Subcutaneous abdominal adipose tissue (tissue), 5 donors: ENCODE measurements around the gene PDCD5.
"Not testable (repeated sequence)": the region's sequence is repeated elsewhere in the genome, so short reads cannot be mapped to it uniquely, and the experiment has no call there.

Source experiments
- H3K27ac ChIP-seq: one replicate; pipeline ENCODE4 v1.7.0; 2013; ENCODE audit warnings: low read depth, mild to moderate bottlenecking, inconsistent platforms, low read length, moderate library complexity
- H3K27me3 ChIP-seq, 5 donors: one replicate each; pipeline ENCODE4 v1.7.0; 2013; ENCODE audit warnings: low read length in 5 of 5, inconsistent platforms in 1 of 5; ENCODE audit not compliant: control insufficient read depth in 5 of 5, insufficient read depth in 4 of 5
- H3K36me3 ChIP-seq, 5 donors: one replicate each; pipeline ENCODE4 v1.7.0; 2013; ENCODE audit warnings: low read length in 5 of 5; ENCODE audit not compliant: control insufficient read depth in 5 of 5, insufficient read depth in 5 of 5
- H3K4me1 ChIP-seq, 5 donors: one replicate each; pipeline ENCODE4 v1.7.0; 2013; ENCODE audit warnings: low read length in 5 of 5, mild to moderate bottlenecking in 3 of 5, moderate library complexity in 1 of 5; ENCODE audit not compliant: control insufficient read depth in 5 of 5, insufficient read depth in 5 of 5
- H3K4me3 ChIP-seq, 5 donors: one replicate each; pipeline ENCODE4 v1.7.0; 2013; ENCODE audit warnings: low read length in 5 of 5, low read depth in 1 of 5
- H3K9ac ChIP-seq, 5 donors: one replicate each; pipeline ENCODE4 v1.7.0; 2013; ENCODE audit warnings: low read length in 5 of 5, mild to moderate bottlenecking in 4 of 5, moderate library complexity in 3 of 5
- H3K9me3 ChIP-seq, 5 donors: one replicate each; pipeline ENCODE4 v1.7.0; 2013; ENCODE audit warnings: low read length in 5 of 5; ENCODE audit not compliant: control insufficient read depth in 5 of 5
- donor health status: healthy.
- donor health status: healthy.
- donor health status: healthy.
- donor health status: healthy.
- donor health status: healthy.

PDCD5 gene, protein sequence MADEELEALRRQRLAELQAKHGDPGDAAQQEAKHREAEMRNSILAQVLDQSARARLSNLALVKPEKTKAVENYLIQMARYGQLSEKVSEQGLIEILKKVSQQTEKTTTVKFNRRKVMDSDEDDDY

DNA sequence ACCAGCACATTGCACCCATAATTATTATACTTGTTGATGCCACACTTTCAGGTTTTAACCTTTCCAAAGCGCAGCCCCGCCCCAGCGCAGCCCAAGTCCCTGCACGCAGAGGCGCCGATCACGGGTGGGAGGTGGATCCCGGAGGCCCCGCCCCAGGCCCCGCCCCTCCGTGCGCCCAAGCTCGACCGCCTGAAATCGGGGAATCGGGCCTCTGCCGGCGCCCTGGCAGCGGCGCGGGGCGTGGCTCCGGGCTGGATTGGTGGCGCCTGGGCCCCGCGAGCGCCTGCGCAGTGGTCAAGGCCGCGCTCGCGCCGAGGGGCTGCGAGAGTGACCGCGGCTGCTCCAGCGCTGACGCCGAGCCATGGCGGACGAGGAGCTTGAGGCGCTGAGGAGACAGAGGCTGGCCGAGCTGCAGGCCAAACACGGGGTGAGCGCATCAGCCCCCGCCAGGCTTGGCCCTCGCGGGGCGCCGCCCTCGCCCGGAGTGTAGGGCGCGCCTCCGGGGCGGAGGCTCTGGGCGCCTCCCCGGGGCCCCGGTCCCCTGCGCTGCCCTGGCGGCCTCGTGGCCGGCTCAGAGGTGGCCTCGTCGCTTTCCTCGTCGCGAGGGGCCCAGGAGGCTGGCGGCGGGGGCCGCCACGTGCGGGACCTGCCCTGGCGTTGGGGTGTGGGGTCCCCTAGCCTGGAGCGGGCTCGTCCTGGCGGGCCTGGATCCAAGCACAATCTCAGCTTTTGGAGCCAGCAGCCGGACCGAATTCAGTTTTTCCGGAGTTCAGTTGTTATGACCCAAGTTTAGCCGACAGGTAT lies at the start of gene PDCD5:
Gene PDCD5, plus strand, starts transcription at position 290 of the 804 bp plus-strand sequence. Its CDS starts 72 bp downstream, at position 362.
- H3K4me1 ChIP-seq, result peaks cover 0 to 22% (median 19%) of the 10 kb centered on the region in 5 donors

DNA sequence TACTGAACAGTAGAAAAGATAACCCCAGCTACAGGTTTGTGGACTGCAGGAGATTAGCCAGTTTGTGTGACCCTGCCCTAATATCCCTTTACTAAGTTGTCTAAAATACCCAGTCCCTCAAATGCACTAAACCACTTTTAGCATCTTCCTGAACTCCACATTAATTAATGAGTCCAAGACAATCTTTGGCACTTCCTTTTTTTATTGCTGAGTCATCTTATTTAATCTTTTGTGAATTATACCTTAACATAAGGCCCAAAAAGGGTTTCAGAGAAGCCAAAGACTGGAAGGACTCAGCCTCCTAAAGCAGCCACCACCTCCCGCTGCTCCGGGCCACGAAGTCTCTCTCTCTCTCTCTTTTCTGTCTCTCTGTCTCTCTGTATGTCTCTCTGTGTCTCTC lies 48.8 kb upstream of the PDCD5 start:
- Histone ChIP-seq H3K4me1 (no peaks in the 10 kb centered on the region), H3K27ac (no peak overlapping the region), H3K27me3 (peaks cover 0 to 3% (median 0%) of the 10 kb centered on the region in 5 donors), H3K9ac (no peak overlapping the region), H3K4me3 (no peak overlapping the region), H3K36me3 (no peaks in the 10 kb centered on the region), H3K9me3 (peaks cover 3 to 15% (median 9%) of the 10 kb centered on the region in 5 donors)

More for the DNA sequence above, at the start of gene PDCD5:
- H3K9me3 ChIP-seq, result no peaks in the 10 kb centered on the region
- H3K4me3 ChIP-seq, result peak within 1 kb of the TSS; percentile 79 to 89 (median 87)
- H3K9ac ChIP-seq, result peak within 1 kb of the TSS; percentile 38 to 96 (median 94)
- peaks cover 9 to 20% (median 18%) of the 10 kb centered on the region in 5 donors for H3K36me3 ChIP-seq
- no peaks in the 10 kb centered on the region for H3K27me3 ChIP-seq
- H3K27ac ChIP-seq, result peak within 1 kb of the TSS; percentile 86

DNA sequence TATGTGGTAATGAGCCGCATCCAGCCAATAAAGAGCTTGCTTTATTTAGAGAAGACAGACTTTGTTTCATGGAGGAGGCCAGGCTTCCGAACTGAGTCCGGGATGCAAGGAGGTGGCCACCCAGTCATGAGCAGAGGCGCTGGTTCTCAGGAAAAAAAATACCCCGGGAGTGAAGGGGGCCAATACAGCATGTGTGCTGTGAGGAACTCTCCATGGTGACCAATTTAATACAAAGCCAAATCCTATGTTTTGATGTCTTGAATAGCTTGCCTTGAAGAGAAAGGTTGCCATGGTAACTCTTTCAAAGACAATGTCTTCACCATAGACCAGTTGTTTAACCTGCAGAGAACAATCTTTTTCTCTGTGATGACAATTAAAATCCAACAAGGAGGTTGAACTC lies 43.4 kb upstream of the PDCD5 start:
- H3K9ac ChIP-seq, result no peak overlapping the region
- H3K36me3 ChIP-seq, result no peaks in the 10 kb centered on the region
- peaks cover 0 to 8% (median 6%) of the 10 kb centered on the region in 5 donors for H3K27me3 ChIP-seq
- H3K9me3 ChIP-seq, result peaks cover 0 to 4% (median 0%) of the 10 kb centered on the region in 5 donors
- no peaks in the 10 kb centered on the region for H3K4me1 ChIP-seq
- no peak overlapping the region for H3K4me3 ChIP-seq
- no peak overlapping the region for H3K27ac ChIP-seq

DNA sequence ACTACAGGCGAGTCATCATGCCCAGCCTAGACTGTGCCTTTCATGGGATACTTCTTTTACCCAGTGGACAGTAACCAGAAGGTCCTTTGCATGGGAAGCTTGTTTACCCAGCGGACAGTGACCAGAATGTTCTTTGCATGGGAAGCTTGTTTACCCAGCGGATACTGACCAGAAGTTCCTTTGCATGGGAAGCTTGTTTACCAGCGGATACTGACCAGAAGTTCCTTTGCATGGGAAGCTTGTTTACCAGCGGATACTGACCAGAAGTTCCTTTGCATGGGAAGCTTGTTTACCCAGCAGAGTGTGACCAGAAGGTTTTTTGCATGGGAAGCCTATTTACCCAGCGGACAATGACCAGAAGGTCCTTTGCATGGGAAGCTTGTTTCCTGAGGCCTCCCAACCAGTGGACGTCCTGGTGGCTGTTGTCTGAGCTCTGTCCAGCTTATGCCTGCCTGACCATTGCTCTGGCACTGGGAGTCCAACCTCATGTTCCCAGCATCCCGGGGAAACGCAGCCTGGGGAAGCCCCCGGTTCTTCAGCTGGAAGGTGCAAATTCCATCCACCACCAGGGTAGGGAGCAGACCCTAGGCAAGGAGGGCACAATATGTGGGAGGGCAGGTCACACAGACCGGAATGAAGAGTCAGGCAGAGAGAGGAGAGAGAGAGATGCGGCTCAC lies 41.6 kb upstream of the PDCD5 start:
- Histone ChIP-seq H3K27ac (no peak overlapping the region), H3K9ac (no peak overlapping the region), H3K4me3 (no peak overlapping the region), H3K27me3 (peaks cover 0 to 8% (median 6%) of the 10 kb centered on the region in 5 donors), H3K36me3 (no peaks in the 10 kb centered on the region), H3K4me1 (no peaks in the 10 kb centered on the region), H3K9me3 (peaks cover 0 to 4% (median 0%) of the 10 kb centered on the region in 5 donors)

DNA sequence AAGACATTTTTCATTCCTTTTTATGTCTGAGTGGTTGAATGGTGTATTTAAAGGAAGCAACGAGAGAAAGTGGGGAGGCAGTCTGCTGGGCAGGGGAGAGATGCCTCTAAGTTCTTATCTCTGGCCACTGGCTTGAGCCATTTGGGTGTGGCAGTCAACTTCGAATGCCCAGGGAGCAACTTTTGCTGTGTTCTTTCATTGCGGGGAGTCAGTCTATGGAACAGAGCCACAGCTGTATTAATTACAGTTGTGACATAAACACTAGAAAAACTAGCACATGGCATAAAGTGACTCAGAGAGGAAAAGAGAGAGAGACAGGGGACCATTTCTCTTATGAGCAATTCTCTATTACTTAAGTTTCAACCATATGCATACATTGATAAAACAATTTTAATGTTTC lies 40.4 kb upstream of the PDCD5 start:
- Histone ChIP-seq H3K9ac (no peak overlapping the region), H3K4me3 (no peak overlapping the region), H3K27me3 (peaks cover 0 to 6% (median 4%) of the 10 kb centered on the region in 5 donors), H3K4me1 (no peaks in the 10 kb centered on the region), H3K36me3 (no peaks in the 10 kb centered on the region), H3K9me3 (peaks cover 0 to 4% (median 0%) of the 10 kb centered on the region in 5 donors), H3K27ac (no peak overlapping the region)

DNA sequence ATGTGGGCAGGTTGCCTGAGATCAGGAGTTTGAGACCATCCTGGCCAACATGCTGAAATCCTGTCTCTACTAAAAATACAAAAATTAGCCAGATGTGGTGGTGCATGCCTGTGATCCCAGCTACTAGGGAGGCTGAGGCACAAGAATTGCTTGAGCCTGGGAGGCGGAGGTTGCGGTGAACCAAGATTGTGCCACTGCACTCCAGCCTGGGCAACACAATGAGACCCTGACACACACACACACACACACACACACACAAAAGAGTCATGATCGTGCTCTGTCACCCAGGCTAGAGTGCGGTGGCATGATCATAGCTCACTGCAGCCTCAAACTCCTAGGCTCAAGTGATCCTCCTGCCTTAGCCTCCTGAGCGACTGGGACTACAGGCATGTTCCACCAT lies 39.6 kb upstream of the PDCD5 start:
- H3K4me1 ChIP-seq, H3K9ac ChIP-seq, H3K27me3 ChIP-seq, H3K36me3 ChIP-seq, H3K9me3 ChIP-seq, H3K27ac ChIP-seq, H3K4me3 ChIP-seq: not testable (repeated sequence)

DNA sequence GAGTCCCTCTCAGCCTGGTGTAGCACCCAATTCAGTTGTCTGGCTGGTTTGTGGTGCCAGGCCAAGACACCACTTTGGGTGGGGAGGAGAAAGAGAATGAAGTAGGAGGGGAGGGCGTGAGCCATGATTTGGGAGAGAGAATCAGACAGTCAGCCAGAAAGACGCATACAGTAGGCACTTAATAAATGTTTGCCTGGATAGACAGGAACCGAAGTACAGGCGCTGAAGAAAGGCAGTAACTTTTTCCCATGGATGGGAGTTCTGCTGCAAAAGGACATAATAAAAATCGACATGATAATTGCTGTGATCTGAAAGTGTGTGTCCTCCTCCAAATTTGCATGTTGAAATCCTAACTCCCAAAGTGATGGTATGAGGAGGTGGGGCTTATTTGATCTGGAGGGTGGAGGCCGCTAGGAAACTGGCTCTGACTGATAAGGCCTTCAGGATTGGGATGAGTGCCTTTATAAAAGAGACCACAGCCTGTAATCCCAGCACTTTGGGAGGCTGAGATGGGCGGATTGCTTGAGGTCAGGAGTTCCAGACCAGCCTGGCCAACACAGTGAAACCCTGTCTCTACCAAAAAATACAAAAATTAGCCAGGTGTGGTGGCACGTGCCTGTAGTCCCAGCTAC lies 38.4 kb upstream of the PDCD5 start:
- Histone ChIP-seq H3K27ac (no peak overlapping the region), H3K36me3 (no peaks in the 10 kb centered on the region), H3K27me3 (peaks cover 0 to 8% (median 4%) of the 10 kb centered on the region in 5 donors), H3K9ac (no peak overlapping the region), H3K4me1 (no peaks in the 10 kb centered on the region), H3K9me3 (peaks cover 0 to 4% (median 0%) of the 10 kb centered on the region in 5 donors), H3K4me3 (no peak overlapping the region)

DNA sequence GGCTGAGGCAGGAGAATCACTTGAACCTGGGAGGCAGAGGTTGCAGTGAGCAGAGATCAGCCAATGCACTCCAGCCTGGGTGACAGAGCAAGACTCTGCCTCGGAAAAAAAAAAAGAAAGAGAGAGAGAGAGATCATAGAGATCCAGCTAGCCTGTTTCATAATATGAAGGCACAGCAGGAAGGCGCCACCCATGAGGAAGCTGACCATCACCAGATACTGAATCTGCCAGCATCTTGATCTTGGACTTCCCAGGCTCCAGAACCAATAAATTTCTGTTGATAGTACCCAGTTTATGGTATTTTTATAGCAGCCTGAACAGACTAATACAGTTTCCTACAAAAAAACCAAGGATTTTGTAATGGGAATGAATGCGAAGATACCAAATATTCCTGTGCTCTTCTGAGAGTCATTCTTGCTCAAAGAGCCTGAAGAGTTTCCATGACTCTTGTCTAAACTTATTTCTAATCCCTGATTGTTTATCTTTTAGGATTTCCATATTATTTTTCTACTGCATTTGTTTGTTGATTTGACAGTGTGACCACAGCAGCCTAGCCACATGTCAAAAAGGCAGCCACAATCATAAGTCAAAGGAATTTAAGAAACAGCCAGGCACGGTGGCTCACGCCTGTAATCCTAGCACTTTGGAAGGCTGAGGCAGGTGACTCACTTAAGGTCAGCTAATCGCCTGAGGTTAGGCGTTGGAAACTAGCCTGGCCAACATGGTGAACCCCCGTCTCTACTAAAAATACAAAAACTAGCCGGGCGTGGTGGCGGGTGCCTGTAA lies 37.7 kb upstream of the PDCD5 start:
- H3K4me3 ChIP-seq, result no peak overlapping the region
- H3K9ac ChIP-seq, result no peak overlapping the region
- no peaks in the 10 kb centered on the region for H3K4me1 ChIP-seq
- peaks cover 0 to 4% (median 0%) of the 10 kb centered on the region in 5 donors for H3K9me3 ChIP-seq
- no peak overlapping the region for H3K27ac ChIP-seq
- no peaks in the 10 kb centered on the region for H3K36me3 ChIP-seq
- H3K27me3 ChIP-seq, result peaks cover 0 to 9% (median 4%) of the 10 kb centered on the region in 5 donors

DNA sequence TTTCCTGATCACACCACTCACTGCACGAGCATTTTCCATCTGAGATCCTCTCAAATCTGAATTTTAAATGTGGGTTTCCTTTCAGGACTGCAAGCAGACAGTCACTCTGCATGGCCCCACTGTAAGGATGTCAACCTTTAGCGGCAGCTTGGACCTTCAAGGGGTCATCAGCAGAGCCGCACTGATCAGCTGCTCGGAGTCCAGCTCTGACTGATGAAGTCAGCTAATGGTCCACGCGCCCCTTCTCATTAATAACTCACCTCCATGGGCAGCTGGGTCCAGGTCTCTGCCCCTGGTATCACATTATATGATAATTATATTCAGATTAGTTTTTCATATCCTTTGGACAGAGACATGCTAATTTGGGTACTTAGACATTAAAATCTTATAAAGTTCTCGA lies 36.1 kb upstream of the PDCD5 start:
- H3K9ac ChIP-seq, result no peak overlapping the region
- no peak overlapping the region for H3K4me3 ChIP-seq
- no peaks in the 10 kb centered on the region for H3K9me3 ChIP-seq
- H3K27me3 ChIP-seq, result peaks cover 0 to 5% (median 0%) of the 10 kb centered on the region in 5 donors
- H3K36me3 ChIP-seq, result no peaks in the 10 kb centered on the region
- H3K27ac ChIP-seq, result no peak overlapping the region
- H3K4me1 ChIP-seq, result no peaks in the 10 kb centered on the region
